ENCODE data around the gene RAD51B.

The RAD51B gene

DNA sequence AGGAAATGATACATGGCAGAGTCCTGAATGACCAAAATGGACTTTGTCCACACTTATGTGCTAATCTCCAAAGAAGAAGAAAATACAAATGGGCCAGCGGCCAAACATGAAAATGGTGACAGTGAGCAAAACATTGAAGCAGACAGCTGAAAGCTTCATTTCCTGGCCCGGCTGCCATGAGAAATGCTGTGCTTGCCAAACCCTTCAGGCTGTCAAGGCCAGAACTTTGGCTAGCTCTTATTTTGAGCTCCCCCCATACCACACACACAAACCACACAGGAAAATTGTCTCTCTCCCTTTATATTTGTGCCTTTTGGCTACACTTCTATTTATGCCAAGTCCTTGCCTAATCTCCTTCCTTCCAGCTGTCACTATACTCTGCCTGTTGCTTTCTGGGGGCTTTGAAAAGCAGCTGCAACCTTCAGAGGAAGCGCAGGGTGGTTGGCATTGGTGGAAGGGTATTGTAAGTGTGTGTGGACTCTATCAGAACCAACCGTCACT, 323.8 kb downstream of the RAD51B start:
- peak overlapping the region; percentile 99 for H3K27ac ChIP-seq (ENCODE audit: poor library complexity, severe bottlenecking)
- no peak for DNase-seq (ENCODE audit: low spot score)

DNA sequence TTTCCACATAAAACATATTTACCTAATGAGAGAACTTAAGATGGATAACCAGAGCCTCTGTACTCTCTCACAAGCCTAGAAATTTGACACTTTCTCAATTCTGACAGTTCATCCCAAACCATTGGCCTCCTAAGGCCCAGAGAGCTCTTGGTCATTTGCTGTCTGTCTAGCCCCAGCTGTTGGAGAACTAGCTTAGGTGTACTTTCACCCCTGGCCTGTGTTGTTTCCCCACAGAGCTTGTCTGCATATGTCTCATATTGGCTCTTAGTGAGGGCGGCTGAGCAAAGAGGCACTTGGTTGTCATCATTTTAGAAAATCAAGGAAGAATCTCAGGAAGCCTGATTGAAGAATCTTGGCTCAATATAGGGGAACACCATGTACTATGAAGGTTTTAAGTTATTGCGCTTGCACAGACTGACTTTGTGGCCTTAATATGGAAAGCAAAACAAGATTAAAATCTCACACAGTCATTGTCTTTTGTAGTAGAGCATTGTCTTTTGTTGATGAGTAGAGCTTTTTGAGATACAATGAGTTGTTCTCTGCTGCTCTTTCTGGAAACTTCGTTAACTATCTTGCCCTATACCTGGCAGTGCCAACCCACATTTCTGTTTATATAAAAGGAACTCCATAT, 324.6 kb downstream of the RAD51B start:
- Histone ChIP-seq H3K27ac (ENCODE audit: poor library complexity, severe bottlenecking) (peak overlapping the region; percentile 99), H3K4me1 (ENCODE audit: insufficient read depth, poor library complexity, severe bottlenecking) (peaks cover 75% of the 10 kb centered on the region), H3K36me3 (ENCODE audit: low read depth) (no peaks in the 10 kb centered on the region), H3K27me3 (ENCODE audit: insufficient read depth, poor library complexity, severe bottlenecking) (no peaks in the 10 kb centered on the region), H3K4me3 (ENCODE audit: severe bottlenecking) (no peak overlapping the region), H3K9me3 (ENCODE audit: severe bottlenecking) (no peaks in the 10 kb centered on the region)
- DNase-seq (ENCODE audit: low spot score) (no peak), ATAC-seq (ENCODE audit: low read depth) (no peak)
- TF ChIP-seq, protein P1, sequence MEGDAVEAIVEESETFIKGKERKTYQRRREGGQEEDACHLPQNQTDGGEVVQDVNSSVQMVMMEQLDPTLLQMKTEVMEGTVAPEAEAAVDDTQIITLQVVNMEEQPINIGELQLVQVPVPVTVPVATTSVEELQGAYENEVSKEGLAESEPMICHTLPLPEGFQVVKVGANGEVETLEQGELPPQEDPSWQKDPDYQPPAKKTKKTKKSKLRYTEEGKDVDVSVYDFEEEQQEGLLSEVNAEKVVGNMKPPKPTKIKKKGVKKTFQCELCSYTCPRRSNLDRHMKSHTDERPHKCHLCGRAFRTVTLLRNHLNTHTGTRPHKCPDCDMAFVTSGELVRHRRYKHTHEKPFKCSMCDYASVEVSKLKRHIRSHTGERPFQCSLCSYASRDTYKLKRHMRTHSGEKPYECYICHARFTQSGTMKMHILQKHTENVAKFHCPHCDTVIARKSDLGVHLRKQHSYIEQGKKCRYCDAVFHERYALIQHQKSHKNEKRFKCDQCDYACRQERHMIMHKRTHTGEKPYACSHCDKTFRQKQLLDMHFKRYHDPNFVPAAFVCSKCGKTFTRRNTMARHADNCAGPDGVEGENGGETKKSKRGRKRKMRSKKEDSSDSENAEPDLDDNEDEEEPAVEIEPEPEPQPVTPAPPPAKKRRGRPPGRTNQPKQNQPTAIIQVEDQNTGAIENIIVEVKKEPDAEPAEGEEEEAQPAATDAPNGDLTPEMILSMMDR (IDR thresholded peaks at IDR 0.05; ENCODE audit: poor library complexity, severe bottlenecking), result no peak

More for the DNA sequence above, 323.8 kb downstream of the RAD51B start:
- TF ChIP-seq, protein P1 (IDR thresholded peaks at IDR 0.05; ENCODE audit: poor library complexity, severe bottlenecking), result no peak
- no peaks in the 10 kb centered on the region for H3K27me3 ChIP-seq (ENCODE audit: insufficient read depth, poor library complexity, severe bottlenecking)
- peaks cover 82% of the 10 kb centered on the region for H3K4me1 ChIP-seq (ENCODE audit: insufficient read depth, poor library complexity, severe bottlenecking)
- no peaks in the 10 kb centered on the region for H3K9me3 ChIP-seq (ENCODE audit: severe bottlenecking)
- H3K4me3 ChIP-seq (ENCODE audit: severe bottlenecking), result no peak overlapping the region
- no peak for ATAC-seq (ENCODE audit: low read depth)
- H3K36me3 ChIP-seq (ENCODE audit: low read depth), result no peaks in the 10 kb centered on the region

DNA sequence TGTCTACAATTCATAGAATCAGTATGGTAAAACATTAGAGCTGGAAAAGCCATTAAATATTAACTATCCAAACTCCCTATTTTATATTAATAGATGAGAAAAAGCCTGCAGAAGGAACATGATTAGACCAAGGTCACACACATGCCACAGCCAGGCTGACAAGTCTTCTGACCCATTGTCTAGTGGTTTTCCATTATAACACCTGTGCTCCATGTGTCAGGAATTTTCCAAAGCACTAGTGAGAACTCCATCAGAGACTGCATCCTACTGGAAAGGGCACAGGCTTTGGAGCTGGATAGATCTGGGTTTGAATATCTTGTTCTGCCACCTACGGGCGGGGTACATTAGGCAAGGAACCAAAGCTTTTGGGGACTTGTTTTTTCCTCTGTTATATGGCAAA, 325.5 kb downstream of the RAD51B start:
- Histone ChIP-seq H3K4me1 (ENCODE audit: insufficient read depth, poor library complexity, severe bottlenecking) (peaks cover 66% of the 10 kb centered on the region), H3K36me3 (ENCODE audit: low read depth) (no peaks in the 10 kb centered on the region), H3K9me3 (ENCODE audit: severe bottlenecking) (peaks cover 2% of the 10 kb centered on the region), H3K27ac (ENCODE audit: poor library complexity, severe bottlenecking) (peak overlapping the region; percentile 99), H3K4me3 (ENCODE audit: severe bottlenecking) (no peak overlapping the region), H3K27me3 (ENCODE audit: insufficient read depth, poor library complexity, severe bottlenecking) (no peaks in the 10 kb centered on the region)
- ATAC-seq (ENCODE audit: low read depth) (no peak), DNase-seq (ENCODE audit: low spot score) (no peak)
- TF ChIP-seq, protein P1 (IDR thresholded peaks at IDR 0.05; ENCODE audit: poor library complexity, severe bottlenecking), result no peak

DNA sequence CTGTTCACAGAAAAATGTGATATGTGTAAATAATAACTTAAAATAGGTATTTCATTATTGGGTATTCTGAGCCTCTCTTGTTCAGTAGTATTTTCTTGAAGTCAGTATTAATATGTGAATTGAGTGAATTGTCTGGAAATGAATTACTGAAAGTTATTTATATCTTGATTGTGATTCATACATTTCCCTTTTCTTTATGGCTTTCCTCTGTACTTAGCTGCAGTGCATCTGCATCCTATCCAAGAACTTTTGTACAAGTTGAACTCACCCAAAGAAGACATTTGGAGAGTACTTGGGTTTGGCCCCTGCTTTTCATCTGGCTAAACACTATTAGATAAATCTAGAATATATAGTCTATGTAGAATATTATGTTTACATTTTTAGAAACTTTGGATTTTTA, 326.0 kb downstream of the RAD51B start:
- H3K4me1 ChIP-seq (ENCODE audit: insufficient read depth, poor library complexity, severe bottlenecking), result peaks cover 64% of the 10 kb centered on the region
- TF ChIP-seq, protein P1 (IDR thresholded peaks at IDR 0.05; ENCODE audit: poor library complexity, severe bottlenecking), result no peak
- DNase-seq (ENCODE audit: low spot score), result no peak

DNA sequence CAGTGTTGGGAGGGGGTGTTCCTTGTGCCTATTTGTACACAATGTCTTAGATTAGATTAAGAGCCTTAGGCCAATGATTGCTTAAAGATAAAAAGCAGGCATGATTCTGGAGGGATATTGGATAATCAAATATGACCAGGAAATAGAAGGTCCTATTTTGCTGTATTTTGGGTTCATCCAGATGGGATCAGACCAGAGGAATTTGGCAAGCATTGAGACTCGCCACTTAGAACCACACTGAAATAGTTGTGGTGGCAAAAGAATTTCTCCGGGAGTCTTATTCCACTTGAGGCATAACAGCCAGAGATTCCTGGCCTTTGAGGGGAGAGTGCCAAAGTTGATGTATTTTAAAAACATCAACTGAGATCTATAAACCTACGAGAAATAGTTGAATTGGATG, 327.2 kb downstream of the RAD51B start:
- Histone ChIP-seq H3K4me3 (ENCODE audit: severe bottlenecking) (no peak overlapping the region), H3K36me3 (ENCODE audit: low read depth) (peaks cover 3% of the 10 kb centered on the region; the same call in 1 of the 2 replicates), H3K27me3 (ENCODE audit: insufficient read depth, poor library complexity, severe bottlenecking) (no peaks in the 10 kb centered on the region), H3K9me3 (ENCODE audit: severe bottlenecking) (peaks cover 4% of the 10 kb centered on the region), H3K4me1 (ENCODE audit: insufficient read depth, poor library complexity, severe bottlenecking) (peaks cover 51% of the 10 kb centered on the region), H3K27ac (ENCODE audit: poor library complexity, severe bottlenecking) (peak overlapping the region; percentile 99)
- TF ChIP-seq, protein P1 (IDR thresholded peaks at IDR 0.05; ENCODE audit: poor library complexity, severe bottlenecking), result no peak
- ATAC-seq (ENCODE audit: low read depth), result peak; percentile 95
- no peak for DNase-seq (ENCODE audit: low spot score)

More for the DNA sequence above, 326.0 kb downstream of the RAD51B start:
- no peaks in the 10 kb centered on the region for H3K27me3 ChIP-seq (ENCODE audit: insufficient read depth, poor library complexity, severe bottlenecking)
- no peak for ATAC-seq (ENCODE audit: low read depth)
- no peak overlapping the region for H3K4me3 ChIP-seq (ENCODE audit: severe bottlenecking)
- H3K9me3 ChIP-seq (ENCODE audit: severe bottlenecking), result peaks cover 4% of the 10 kb centered on the region
- H3K36me3 ChIP-seq (ENCODE audit: low read depth), result peaks cover 2% of the 10 kb centered on the region; the same call in 1 of the 2 replicates
- H3K27ac ChIP-seq (ENCODE audit: poor library complexity, severe bottlenecking), result peak overlapping the region; percentile 99

Measured in RWPE2 (cell line).